Karpas-422 (cell line): ENCODE results near the gene SEMA4D. TPM values are rescaled to one million over a fixed set of nuclear protein-coding genes. Genes with fewer than 3 reads are reported as not detected.

ENCODE experiments used
- DNase-seq: peaks from one replicate; pipeline ENCODE4 v3.0.0-alpha.2; 2015
- H2AFZ ChIP-seq: fragments of 200-600 bp; sonication (generic); 2 replicates; pipeline ENCODE4 v1.6.1; 2014; ENCODE audit warnings: antibody characterized with exemption, low read length, mixed read lengths
- H3K27ac ChIP-seq: fragments of 200-600 bp; sonication (generic); 2 replicates; pipeline ENCODE4 v1.5.1; 2014; ENCODE audit warnings: mild to moderate bottlenecking, low read length, moderate library complexity
- H3K27me3 ChIP-seq: fragments of 200-600 bp; sonication (generic); 2 replicates; pipeline ENCODE4 v1.6.1; 2014; ENCODE audit warnings: low read length, mixed read lengths
- H3K36me3 ChIP-seq: fragments of 200-600 bp; sonication (generic); 2 replicates; pipeline ENCODE4 v1.6.1; 2014; ENCODE audit warnings: low read length, mixed read lengths; ENCODE audit not compliant: insufficient read depth
- H3K4me1 ChIP-seq: fragments of 200-600 bp; sonication (generic); 2 replicates; pipeline ENCODE4 v1.6.1; 2014; ENCODE audit warnings: mild to moderate bottlenecking, low read length, mixed read lengths
- H3K4me2 ChIP-seq: fragments of 200-600 bp; sonication (generic); 2 replicates; pipeline ENCODE4 v1.6.1; 2014; ENCODE audit warnings: low read length, low read depth, mild to moderate bottlenecking; ENCODE audit not compliant: poor library complexity, severe bottlenecking
- H3K4me3 ChIP-seq: fragments of 200-600 bp; sonication (generic); 2 replicates; pipeline ENCODE4 v1.5.1; 2014; ENCODE audit warnings: mild to moderate bottlenecking, antibody characterized with exemption, low read length, mixed read lengths
- H3K79me2 ChIP-seq: fragments of 200-600 bp; sonication (generic); 2 replicates; pipeline ENCODE4 v1.6.1; 2014; ENCODE audit warnings: mild to moderate bottlenecking, low read length, mixed read lengths
- H3K9ac ChIP-seq: fragments of 200-600 bp; sonication (generic); 2 replicates; pipeline ENCODE4 v1.6.0; 2014; ENCODE audit warnings: low read length
- H3K9me2 ChIP-seq: fragments of 200-600 bp; sonication (generic), shearing (Covaris generic); replicated peaks from 2 replicates; pipeline ENCODE4 v1.6.0; 2014; ENCODE audit warnings: mild to moderate bottlenecking, low read length, moderate library complexity; ENCODE audit not compliant: insufficient read depth
- H3K9me3 ChIP-seq: fragments of 300-700, 200-600 bp; sonication (generic); 2 replicates; pipeline ENCODE4 v1.6.1; 2014; ENCODE audit warnings: low read length, mixed read lengths
- H4K20me1 ChIP-seq: fragments of 200-600 bp; sonication (generic); 2 replicates; pipeline ENCODE4 v1.6.1; 2014; ENCODE audit warnings: mild to moderate bottlenecking, antibody characterized with exemption, low read length, low read depth; ENCODE audit not compliant: insufficient read depth
- total RNA-seq: library from RNA; depleted of rRNA; stranded (reverse); fragments of >200 nt; shearing (Covaris generic); gene quantifications from 2 replicates; pipeline ENCODE4 v1.2.3, GENCODE V29; 2014; ENCODE audit warnings: low replicate concordance

SEMA4D gene
- total RNA-seq, 1 experiment from 2014 or later: 2.3 TPM

DNA sequence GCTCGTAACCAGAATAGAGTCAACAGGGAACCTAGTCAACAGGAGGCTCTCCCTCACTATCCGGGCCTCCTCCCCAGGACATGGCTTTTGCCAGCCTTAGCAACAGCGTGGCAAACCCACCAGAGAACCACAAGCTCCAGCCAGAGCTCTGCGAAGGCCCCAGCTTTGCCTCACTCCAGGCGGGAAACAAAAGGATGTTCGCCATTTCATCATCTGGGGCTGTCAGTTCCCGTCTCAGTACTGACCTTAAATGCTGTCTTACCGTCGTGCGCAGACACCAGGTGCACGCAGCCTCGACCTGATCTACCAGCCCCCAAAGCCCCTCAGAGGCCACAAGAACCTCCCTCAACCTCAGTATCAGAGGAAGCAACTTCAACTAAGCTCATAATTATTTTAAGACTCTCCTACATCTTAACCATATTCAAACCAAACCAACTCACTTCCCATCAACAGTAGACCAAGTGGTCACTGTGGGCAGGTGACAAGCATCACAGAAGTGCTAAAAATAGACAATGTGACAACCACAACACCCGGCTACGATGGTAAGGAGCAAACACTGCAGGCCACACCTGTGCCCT, 71.4 kb downstream of the SEMA4D start:
- Histone ChIP-seq H3K4me3 (no peak overlapping the region), H3K27me3 (no peaks in the 10 kb centered on the region), H3K9me2 (no peaks in the 10 kb centered on the region), H3K9ac (no peak overlapping the region), H3K36me3 (no peaks in the 10 kb centered on the region), H3K4me2 (no peak overlapping the region), H3K4me1 (peaks cover 15% of the 10 kb centered on the region), H2AFZ (no peak overlapping the region), H3K79me2 (no peaks in the 10 kb centered on the region), H3K27ac (no peak overlapping the region), H4K20me1 (peaks cover 34% of the 10 kb centered on the region), H3K9me3 (no peaks in the 10 kb centered on the region)
- no peak for DNase-seq

DNA sequence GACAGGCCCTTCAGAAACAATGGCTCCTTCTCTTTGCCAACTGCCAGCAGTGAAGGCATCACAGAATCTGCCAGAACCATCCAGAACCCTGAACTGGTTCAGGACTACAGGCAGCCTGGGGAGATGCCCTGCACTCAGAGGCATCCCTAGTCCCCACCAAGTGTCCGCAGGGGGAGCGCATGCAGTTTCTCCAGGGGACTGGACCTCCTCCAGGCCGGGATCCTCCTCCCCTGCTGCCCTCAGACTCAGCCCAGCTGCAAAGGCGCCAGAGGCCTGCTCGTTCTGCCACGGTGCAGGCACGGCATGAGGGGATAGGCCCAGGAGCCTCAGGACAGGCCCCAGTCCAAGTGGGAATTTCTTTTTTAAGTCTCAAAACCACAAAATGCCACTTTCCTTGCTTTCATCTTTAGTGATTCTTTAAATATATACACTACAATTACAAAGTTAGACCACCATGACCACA, 72.0 kb downstream of the SEMA4D start:
- no peak overlapping the region for H3K9ac ChIP-seq

DNA sequence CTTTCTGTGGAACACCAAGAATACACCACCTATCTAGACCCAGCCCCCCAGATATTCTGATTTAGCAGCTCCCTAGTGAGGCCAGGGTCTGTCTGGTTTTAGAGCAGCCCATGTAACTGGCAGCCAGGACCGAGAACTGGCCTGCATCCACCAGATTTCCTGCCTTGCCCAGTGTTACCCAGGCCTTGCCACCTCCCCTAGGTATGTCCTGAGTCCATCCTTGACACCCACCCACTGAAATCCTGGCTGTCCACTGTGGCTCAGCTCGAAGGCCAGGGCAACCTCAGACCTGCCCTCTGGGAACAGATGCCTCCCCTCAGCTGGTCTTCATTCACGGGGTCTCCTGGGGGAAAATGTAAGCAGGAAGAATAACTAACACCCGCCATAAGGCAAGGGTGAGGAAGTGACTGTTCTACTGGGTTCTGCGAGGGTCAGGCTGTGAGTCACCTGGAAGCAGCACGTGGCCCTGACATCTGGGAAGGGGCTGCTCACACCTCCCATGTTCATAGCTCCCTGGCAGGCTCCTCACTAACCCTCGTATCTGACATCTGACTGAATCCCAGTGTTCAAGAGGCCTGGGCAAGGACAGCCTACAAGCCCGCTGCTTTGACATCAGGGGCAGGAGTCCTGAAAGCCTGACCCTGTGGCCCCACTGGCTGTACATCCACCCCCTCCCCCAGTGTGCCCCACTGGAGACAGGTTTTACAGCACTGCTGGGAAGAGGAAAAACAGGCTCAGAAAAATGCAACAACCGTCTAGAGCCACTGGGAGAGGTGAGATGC, 72.7 kb downstream of the SEMA4D start:
- Histone ChIP-seq H3K4me2 (no peak overlapping the region), H3K4me1 (peaks cover 15% of the 10 kb centered on the region), H3K79me2 (no peaks in the 10 kb centered on the region), H3K9me3 (no peaks in the 10 kb centered on the region), H3K9ac (no peak overlapping the region), H4K20me1 (peaks cover 29% of the 10 kb centered on the region), H3K27ac (no peak overlapping the region), H3K4me3 (no peak overlapping the region), H2AFZ (no peak overlapping the region), H3K27me3 (no peaks in the 10 kb centered on the region), H3K9me2 (no peaks in the 10 kb centered on the region), H3K36me3 (no peaks in the 10 kb centered on the region)
- no peak for DNase-seq

More for the DNA sequence above, 72.0 kb downstream of the SEMA4D start:
- H3K4me3 ChIP-seq: no peak overlapping the region
- no peaks in the 10 kb centered on the region for H3K9me3 ChIP-seq
- H4K20me1 ChIP-seq: peaks cover 29% of the 10 kb centered on the region
- DNase-seq: no peak
- peaks cover 15% of the 10 kb centered on the region for H3K4me1 ChIP-seq
- no peak overlapping the region for H3K27ac ChIP-seq
- H2AFZ ChIP-seq: no peak overlapping the region
- no peaks in the 10 kb centered on the region for H3K9me2 ChIP-seq
- H3K79me2 ChIP-seq: no peaks in the 10 kb centered on the region
- no peaks in the 10 kb centered on the region for H3K36me3 ChIP-seq
- H3K27me3 ChIP-seq: no peaks in the 10 kb centered on the region
- no peak overlapping the region for H3K4me2 ChIP-seq

DNA sequence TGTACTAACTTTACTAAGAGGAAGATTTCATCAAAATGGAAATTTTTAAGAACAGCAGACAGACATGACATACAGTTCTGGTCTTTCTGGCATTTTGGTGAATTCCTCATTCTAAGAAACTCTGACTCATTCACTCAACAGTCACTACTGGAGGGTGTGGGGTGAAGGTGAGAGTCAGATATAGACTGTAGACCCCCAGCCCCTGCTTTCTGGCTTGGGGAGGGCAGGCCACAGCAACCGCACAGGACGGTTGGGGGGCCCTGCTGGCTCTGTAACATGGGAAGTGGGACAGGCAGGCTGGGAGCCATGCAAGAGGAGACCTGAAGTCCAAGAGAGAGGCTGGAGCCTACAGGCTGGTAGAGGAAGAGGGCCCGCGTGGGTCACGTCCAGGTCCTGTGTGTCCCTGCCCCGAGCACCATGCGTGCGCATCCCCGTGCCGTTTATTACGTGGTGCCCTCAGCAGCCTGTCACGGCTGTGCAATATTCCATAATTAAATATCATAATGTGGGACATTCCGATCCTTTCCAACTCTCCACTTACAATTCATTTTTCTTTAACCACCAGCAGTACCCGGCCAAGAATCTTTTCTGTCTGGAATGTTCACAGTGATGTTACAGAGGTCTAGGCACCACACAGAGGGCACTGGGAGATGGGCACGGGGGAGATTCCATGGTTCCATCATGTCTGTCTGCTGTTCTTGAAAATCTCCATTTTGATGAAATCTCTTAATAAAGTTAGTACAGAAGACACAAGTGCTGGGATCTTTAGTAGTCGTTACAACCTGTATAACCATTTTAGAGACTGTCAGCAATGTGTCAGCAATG, 75.5 kb downstream of the SEMA4D start:
- H3K9me3 ChIP-seq: no peaks in the 10 kb centered on the region
- H2AFZ ChIP-seq: no peak overlapping the region
- H3K79me2 ChIP-seq: no peaks in the 10 kb centered on the region
- no peak overlapping the region for H3K9ac ChIP-seq
- no peak overlapping the region for H3K4me3 ChIP-seq
- no peak overlapping the region for H3K4me2 ChIP-seq
- peaks cover 22% of the 10 kb centered on the region for H3K4me1 ChIP-seq
- peaks cover 20% of the 10 kb centered on the region for H4K20me1 ChIP-seq
- no peak overlapping the region for H3K27ac ChIP-seq
- H3K36me3 ChIP-seq: no peaks in the 10 kb centered on the region
- no peaks in the 10 kb centered on the region for H3K9me2 ChIP-seq
- no peaks in the 10 kb centered on the region for H3K27me3 ChIP-seq
- DNase-seq: no peak

GRCh38 chr9:89421595-89421994, 76.3 kb downstream of the SEMA4D start:
- DNase-seq: no peak
- H2AFZ ChIP-seq: no peak overlapping the region
- H3K4me1 ChIP-seq: peaks cover 21% of the 10 kb centered on the region
- H3K27me3 ChIP-seq: no peaks in the 10 kb centered on the region
- no peak overlapping the region for H3K4me3 ChIP-seq
- no peak overlapping the region for H3K27ac ChIP-seq
- H3K36me3 ChIP-seq: no peaks in the 10 kb centered on the region
- H3K9me2 ChIP-seq: no peaks in the 10 kb centered on the region
- H4K20me1 ChIP-seq: peaks cover 14% of the 10 kb centered on the region; the same call in 1 of the 2 replicates
- H3K9ac ChIP-seq: no peak overlapping the region
- no peaks in the 10 kb centered on the region for H3K9me3 ChIP-seq
- no peaks in the 10 kb centered on the region for H3K79me2 ChIP-seq
- no peak overlapping the region for H3K4me2 ChIP-seq

DNA sequence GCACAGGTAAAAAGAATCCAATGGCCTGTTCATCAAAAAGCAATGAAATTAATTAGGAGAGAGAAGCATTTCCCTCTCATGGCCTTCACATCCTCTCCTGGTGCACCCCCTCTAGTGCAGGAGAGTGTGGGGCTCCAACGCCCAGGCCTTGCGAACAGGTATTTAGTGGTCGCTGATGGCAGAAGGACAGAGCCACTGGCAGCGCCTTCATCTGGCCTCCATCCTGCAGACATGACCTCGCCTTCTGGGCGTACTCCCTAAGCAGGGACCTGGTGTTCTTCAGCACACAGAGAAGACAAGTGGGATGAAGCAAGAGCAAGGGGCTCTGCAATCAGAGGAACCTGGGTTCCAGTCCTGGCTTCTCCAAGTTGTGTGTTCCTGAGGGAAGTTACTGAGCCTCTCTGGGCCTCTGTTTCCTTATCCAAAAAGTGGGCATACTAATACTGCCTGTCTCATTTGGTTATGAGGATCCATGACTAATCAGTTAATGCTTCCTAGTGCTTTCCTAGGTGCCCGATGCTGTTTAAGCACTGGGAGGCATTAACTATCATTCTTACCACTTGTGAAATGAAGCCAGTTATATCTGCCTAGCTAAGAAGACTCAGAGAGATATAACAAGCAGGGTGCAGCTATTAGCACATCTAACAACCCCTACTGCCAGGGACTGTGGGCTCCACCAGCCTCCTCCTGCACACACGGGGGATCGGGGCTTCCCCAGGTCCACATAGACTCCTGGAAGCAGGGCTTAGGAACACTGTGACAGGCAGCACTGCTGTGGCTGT, 77.3 kb downstream of the SEMA4D start:
- H2AFZ ChIP-seq: no peak overlapping the region
- no peaks in the 10 kb centered on the region for H3K9me3 ChIP-seq
- no peaks in the 10 kb centered on the region for H3K36me3 ChIP-seq
- no peak overlapping the region for H3K9ac ChIP-seq
- H3K27ac ChIP-seq: no peak overlapping the region
- no peak overlapping the region for H3K4me2 ChIP-seq
- peaks cover 16% of the 10 kb centered on the region for H3K4me1 ChIP-seq
- H3K4me3 ChIP-seq: no peak overlapping the region
- no peaks in the 10 kb centered on the region for H3K9me2 ChIP-seq
- peaks cover 14% of the 10 kb centered on the region; the same call in 1 of the 2 replicates for H4K20me1 ChIP-seq
- DNase-seq: no peak
- H3K79me2 ChIP-seq: no peaks in the 10 kb centered on the region
- no peaks in the 10 kb centered on the region for H3K27me3 ChIP-seq

DNA sequence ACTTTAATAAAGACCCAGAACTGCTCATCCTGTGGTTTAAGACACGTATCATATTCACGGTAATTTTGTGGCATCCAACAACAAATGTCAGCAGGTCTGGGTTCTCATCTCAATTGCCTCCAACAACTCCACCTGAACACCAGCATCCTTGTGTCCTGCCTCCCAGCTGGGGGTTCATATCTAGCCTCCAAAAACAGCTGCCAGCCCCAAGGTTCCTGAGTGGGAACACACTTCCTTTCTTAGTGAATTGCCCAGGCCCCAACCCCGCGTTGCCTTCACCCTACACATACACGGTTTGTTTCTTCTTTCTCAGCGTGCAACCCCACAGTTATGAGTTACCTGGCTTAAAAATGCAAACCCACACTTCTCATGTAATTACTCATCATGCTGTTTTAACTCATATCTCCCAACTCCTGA, 77.9 kb downstream of the SEMA4D start:
- H3K9ac ChIP-seq: no peak overlapping the region
- no peaks in the 10 kb centered on the region for H3K27me3 ChIP-seq
- H3K79me2 ChIP-seq: no peaks in the 10 kb centered on the region
- H3K4me2 ChIP-seq: no peak overlapping the region
- H3K4me3 ChIP-seq: no peak overlapping the region
- H3K9me2 ChIP-seq: no peaks in the 10 kb centered on the region
- no peaks in the 10 kb centered on the region for H3K36me3 ChIP-seq
- H3K27ac ChIP-seq: no peak overlapping the region
- H3K9me3 ChIP-seq: no peaks in the 10 kb centered on the region
- DNase-seq: no peak
- peaks cover 14% of the 10 kb centered on the region; the same call in 1 of the 2 replicates for H4K20me1 ChIP-seq
- peaks cover 16% of the 10 kb centered on the region for H3K4me1 ChIP-seq
- no peak overlapping the region for H2AFZ ChIP-seq
